NOMO-1 treated with dmso at 0.1 percent for 144 hours (cell line): ENCODE results near the gene CRAT.

Source experiments
- DNase-seq: peaks from one replicate; lab custom pipeline; 2025; ENCODE audit not compliant: unreplicated experiment; lab: John Stamatoyannopoulos, UW

Gene CRAT

DNA sequence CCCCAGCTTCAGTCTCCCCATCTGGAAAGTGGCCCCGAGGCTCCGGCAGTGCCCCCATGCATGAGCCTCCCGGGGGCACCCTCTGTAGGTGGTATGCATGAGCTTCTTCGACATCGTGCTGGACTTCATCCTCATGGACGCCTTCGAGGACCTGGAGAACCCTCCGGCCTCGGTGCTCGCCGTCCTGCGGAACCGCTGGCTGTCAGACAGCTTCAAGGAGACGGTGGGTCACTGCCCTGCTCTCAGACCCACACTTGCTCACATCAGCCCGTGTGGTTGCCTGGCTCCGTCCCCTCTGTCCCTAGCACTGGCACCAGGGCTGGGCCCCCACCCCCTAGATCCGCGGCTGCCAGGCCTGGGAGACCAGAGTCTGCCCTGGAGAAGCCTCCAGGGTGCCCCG, 42.5 kb downstream of the CRAT start:
- DNase-seq = no peak

DNA sequence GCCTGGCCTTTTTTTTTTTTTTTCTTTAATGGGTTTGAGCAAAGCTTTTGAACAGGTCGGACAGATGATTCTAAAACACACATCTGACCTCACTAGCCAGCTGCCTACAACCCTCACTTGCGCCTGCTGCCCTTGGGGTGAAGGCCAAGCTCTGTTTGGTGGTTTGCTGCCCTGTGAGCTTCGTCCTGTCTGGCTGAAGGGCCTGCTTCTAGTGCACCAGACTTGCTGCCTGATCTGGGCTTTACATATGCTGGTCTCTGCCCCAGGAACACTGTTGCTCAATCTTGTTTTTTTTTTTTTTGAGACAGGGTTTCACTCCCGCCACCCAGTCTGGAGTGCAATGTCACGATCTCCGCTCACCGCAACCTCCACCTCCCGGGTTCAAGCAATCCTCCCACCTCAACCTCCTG, 46.1 kb downstream of the CRAT start:
- DNase-seq = no peak

DNA sequence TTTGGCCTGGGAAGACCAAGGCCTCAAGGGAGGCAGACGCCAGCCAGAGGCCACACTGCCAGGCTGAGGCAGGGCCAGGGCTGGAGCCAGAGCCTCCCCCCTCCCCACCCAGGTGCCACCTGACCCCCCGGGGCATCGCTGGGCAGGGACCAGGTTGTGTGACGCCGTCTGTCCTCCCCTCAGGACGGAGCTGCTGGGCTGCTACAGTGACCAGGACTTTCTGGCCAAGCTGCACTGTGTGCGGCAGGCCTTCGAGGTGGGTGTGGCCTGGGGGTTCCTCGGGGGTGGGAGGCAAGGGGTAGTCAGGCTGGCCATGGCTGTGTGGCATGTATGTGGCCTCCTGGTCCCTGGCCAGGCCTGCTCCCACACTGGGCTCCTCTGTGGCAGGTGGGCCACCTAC, 47.5 kb downstream of the CRAT start:
- DNase-seq = no peak

DNA sequence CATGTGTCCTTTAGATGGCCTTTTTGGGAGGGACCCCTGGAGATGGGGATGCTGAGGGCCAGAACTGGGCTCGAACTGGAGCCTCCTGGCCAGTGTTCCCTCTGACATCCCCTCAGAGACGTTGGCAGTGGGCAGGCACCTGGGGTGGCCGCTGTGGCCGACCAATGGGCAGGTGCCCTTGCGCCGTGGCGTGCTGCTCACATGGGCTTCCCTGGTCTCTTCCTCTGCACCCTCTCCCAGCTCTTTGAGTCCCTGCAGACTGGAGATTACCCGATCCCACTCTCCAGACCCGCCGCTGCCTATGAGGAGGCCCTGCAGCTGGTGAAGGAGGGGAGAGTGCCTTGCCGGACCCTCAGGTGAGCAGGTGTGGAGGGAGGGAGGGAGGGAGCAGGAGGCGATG, 49.6 kb downstream of the CRAT start:
- DNase-seq = no peak

DNA sequence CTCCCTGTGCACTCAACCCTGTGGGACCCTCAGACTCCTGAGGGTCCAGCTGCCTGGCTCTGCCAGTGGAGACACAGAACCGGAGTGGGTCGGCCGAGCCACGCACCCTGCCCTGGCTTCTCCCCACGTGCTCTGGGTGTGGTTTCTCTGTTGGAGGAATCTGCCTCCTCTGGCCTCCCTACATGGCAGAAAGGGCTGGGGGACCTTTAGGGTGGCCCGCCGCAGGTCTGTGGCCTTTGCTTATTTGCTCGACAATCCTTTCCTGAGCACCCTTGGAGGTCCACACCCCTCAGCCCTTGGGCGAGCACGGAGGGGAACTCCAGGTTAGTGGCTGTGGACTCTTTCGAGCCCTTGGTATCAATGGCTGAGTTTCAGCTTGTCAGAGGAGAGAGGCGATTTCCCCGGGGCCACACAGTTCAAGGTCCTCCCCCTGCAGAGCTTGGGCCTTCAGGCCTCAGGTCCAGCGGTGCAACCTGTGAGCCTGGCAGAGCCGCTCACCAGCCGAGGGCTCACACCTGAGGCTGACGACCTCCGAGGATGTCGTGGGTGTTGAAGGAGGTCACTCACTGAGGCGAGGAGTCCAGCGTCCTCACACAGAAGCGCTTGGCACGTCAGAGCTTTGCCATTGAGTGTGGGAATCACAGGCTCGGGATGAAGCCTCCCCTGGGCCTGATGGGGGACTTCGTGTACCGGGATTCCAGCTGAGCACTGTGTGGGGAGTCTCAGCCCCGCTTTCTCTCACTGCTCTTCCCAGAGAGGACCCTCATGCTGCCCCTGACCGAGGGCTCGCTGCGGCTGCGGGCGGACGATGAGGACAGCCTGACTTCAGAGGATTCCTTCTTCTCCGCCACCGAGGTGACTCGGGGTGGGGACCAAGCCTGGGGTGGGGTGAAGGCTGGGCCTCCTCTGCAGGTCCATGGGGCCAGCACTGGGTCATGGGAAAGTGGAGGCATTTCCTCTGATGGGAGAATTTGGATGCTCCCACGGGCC, 50.5 kb downstream of the CRAT start:
- no peak for DNase-seq

DNA sequence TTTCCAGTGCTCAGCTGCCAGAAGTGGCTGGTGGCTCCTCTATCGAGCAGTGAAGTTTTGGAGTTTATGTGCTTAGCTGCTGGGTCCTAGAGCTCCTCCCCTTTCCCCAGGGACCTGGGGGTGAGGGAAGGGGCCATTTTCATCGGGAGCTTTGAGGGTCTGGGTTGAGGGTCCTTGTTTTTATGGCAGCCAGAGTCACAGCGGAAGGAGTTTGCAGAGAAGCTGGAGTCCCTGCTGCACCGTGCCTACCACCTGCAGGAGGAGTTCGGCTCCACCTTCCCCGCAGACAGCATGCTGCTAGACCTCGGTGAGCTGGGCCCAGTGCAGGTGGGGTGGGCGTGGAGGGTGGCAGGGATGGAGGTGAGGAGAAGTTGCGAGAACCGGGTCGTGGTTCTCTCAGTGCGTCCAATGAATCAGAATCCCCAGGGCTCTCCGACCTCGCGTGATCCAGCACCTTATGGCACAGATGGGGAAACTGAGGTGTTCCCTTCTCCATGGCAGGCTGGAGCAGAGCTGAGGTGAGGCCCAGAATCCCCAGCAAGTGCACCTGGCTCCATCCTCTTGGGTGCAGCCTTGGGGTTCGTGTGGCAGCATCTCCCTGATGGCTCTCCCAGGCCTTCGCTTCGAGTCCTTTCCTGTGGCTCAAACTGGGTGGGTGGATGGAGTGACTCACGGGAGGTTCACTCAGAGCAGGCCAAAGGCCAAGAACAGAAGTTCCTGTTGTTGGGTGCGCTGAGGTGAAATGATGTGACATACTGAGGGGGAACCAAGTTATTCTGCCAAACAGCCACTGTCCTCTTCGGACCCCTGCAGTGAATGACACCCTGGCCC, 51.4 kb downstream of the CRAT start:
- no peak for DNase-seq

DNA sequence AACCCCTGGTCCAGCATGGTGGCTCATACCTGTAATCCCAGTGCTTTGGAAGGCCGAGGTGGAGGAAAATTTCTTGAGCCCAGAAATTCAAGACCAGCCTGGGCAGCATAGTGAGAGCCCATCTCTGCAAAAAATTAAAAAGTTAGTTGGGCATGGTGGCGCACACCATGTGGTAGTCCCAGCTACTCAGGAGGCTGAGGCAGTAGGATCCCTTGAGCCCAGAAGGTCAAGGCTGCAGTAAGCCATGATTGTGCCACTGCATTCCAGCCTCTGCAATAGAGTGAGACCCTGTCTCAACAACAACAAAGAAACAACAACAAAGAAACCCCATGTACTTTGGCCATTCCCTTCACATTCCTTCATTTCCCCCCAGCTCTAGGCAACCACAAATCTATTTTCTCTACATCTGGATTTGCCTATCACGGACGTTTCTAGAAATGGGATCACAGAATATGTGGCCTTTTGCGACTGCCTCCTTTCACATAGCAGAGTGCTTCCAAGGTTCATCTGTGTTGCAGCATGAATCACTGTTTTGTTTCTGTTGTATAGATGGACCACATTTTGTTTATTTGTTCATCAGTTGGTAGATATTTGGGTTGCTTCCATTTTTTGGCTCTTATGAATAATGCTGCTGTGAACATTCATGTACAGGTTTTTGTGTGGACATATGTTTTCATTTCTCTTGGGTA, 56.3 kb downstream of the CRAT start:
- DNase-seq = no peak

DNA sequence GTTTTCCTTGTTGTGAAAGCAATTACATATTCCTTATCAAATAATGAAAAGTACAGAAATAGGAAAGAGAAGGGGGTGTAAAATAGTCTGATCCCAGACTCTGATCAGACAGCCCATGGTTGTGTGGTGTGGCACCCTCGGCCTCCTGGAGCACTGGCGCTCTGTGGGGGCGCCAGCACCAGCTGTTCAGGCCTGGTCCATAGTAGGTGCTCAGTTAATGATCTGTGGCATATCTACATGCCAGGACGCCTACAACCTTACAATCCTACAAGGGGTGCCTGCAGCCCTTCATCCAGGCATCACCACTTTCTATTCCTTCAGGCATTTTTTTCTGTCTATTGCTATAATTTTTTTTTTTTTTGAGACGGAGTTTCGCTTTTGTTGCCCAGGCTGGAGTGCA, 57.6 kb downstream of the CRAT start:
- no peak for DNase-seq

DNA sequence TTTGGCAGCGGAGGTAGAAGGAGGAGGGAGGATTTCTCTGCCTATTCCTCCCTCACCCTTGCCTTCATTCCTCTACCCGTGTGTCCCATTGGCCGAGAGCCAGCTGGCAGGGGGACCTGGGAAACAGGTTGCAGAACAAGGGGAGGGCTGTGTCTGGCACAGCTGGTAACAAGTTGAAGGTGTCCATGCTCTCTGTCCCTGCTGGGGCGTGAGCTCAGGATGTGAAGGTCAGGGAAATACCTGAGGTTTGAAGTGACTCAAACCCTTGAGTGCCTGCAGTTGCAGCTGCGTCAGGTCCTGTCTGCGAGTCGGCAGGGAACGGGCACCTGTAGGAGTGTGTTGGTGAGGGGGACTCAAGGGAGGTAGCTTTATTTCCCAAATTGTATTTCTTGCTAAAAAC, 58.0 kb downstream of the CRAT start:
- no peak for DNase-seq
